Activated T-helper 1 cell treated with anti-CD3 and anti-CD28 coated beads, Interleukin-12 subunit alpha, Interleukin-12 subunit beta, Interleukin-2, Interleukin-4 antibody, amounts not matched to agents 30 ng/mL and 10 ng/mL and 1 ng/mL, durations not matched to agents 14 hours and 24 hours and 36 hours (primary cell): Measurements from ENCODE around the gene CD28. TPM values are rescaled to one million over a fixed set of nuclear protein-coding genes. Genes with fewer than 3 reads are reported as not detected.

ENCODE experiments used
- DNase-seq: peaks from one replicate; pipeline ENCODE4 v3.0.0; 2021; ENCODE audit warnings: low spot score
- H3K27ac Mint-ChIP-seq: one replicate; pipeline ENCODE4 v1.8.0; 2021; ENCODE audit warnings: mild to moderate bottlenecking, mixed read lengths
- H3K27me3 Mint-ChIP-seq: one replicate; pipeline ENCODE4 v1.8.0; 2022; ENCODE audit warnings: mild to moderate bottlenecking, moderate library complexity, mixed read lengths; ENCODE audit not compliant: insufficient read depth
- H3K36me3 Mint-ChIP-seq: one replicate; pipeline ENCODE4 v1.8.0; 2021; ENCODE audit warnings: low read depth, mixed read lengths
- H3K4me1 Mint-ChIP-seq: one replicate; pipeline ENCODE4 v1.8.0; 2021; ENCODE audit warnings: low read depth, mixed read lengths
- H3K4me3 Mint-ChIP-seq: one replicate; pipeline ENCODE4 v1.8.0; 2021; ENCODE audit warnings: mild to moderate bottlenecking, moderate library complexity, mixed read lengths
- H3K9me3 Mint-ChIP-seq: one replicate; pipeline ENCODE4 v1.8.0; 2021; ENCODE audit warnings: mixed read lengths
- intact Hi-C: fragments of 100-400 bp; cut with micrococcal nuclease; formaldehyde crosslinking; loops from one replicate; pipeline ENCODE4 v1.15.1; 2024
- total RNA-seq: library from RNA; stranded (reverse); gene quantifications from 2 replicates; pipeline ENCODE4 v1.2.3, GENCODE V29; 2022

Gene CD28
- 132 and 133 TPM in 2 replicates for total RNA-seq

- peak within 1 kb of the TSS; percentile 85 for H3K4me3 Mint-ChIP-seq
- peak; percentile 88 for DNase-seq
- intact Hi-C loops = loop anchor here (1.0 to 10.0 kb wide), 6 partner anchors 12 to 1072 kb away; partner anchors contain the start of gene FAM117B
- H3K9me3 Mint-ChIP-seq = peaks cover 9% of the 10 kb centered on the region
- H3K4me1 Mint-ChIP-seq = peaks cover 53% of the 10 kb centered on the region
- peak within 1 kb of the TSS; percentile 100 for H3K27ac Mint-ChIP-seq
- no peaks in the 10 kb centered on the region for H3K27me3 Mint-ChIP-seq
- H3K36me3 Mint-ChIP-seq = peaks cover 36% of the 10 kb centered on the region
Observed at GRCh38 chr2:203706403-203706802, at the start of gene CD28. Gene CD28 (plus strand): TSS chr2:203706639. CDS start chr2:203706697, 58 bp downstream.

GRCh38 chr2:203659331-203660049 is 46.9 kb upstream of the CD28 start:
- no peak overlapping the region for H3K4me3 Mint-ChIP-seq
- peaks cover 39% of the 10 kb centered on the region for H3K4me1 Mint-ChIP-seq
- H3K36me3 Mint-ChIP-seq = peaks cover 4% of the 10 kb centered on the region
- H3K9me3 Mint-ChIP-seq = no peaks in the 10 kb centered on the region
- intact Hi-C loops = loop anchor here (5.0 to 10.0 kb wide), 2 partner anchors 43 to 425 kb away; partner anchors contain the start of gene CYP20A1
- H3K27me3 Mint-ChIP-seq = peaks cover 1% of the 10 kb centered on the region
- no peak for DNase-seq
- H3K27ac Mint-ChIP-seq = no peak overlapping the region

GRCh38 chr2:203660465-203660864 is 46.0 kb upstream of the CD28 start:
- Mint-ChIP-seq H3K9me3 (no peaks in the 10 kb centered on the region), H3K27ac (no peak overlapping the region), H3K27me3 (no peaks in the 10 kb centered on the region), H3K4me1 (peaks cover 29% of the 10 kb centered on the region), H3K4me3 (no peak overlapping the region), H3K36me3 (peaks cover 4% of the 10 kb centered on the region)
- intact Hi-C loops = no loop called here
- no peak for DNase-seq

- H3K36me3 Mint-ChIP-seq = peaks cover 4% of the 10 kb centered on the region
- no peaks in the 10 kb centered on the region for H3K27me3 Mint-ChIP-seq
- no peak for DNase-seq
- H3K9me3 Mint-ChIP-seq = no peaks in the 10 kb centered on the region
- intact Hi-C loops = no loop called here
- H3K4me3 Mint-ChIP-seq = no peak overlapping the region
- H3K4me1 Mint-ChIP-seq = peaks cover 21% of the 10 kb centered on the region
- H3K27ac Mint-ChIP-seq = no peak overlapping the region
Observed at GRCh38 chr2:203661279-203661908, 45.0 kb upstream of the CD28 start.

- H3K4me3 Mint-ChIP-seq = no peak overlapping the region
- H3K27me3 Mint-ChIP-seq = no peaks in the 10 kb centered on the region
- peaks cover 4% of the 10 kb centered on the region for H3K36me3 Mint-ChIP-seq
- H3K4me1 Mint-ChIP-seq = peaks cover 14% of the 10 kb centered on the region
- intact Hi-C loops = no loop called here
- no peak for DNase-seq
- H3K9me3 Mint-ChIP-seq = no peaks in the 10 kb centered on the region
- no peak overlapping the region for H3K27ac Mint-ChIP-seq
Observed at GRCh38 chr2:203662487-203662886, 44.0 kb upstream of the CD28 start.

- intact Hi-C loops = no loop called here
- no peak for DNase-seq
- H3K27me3 Mint-ChIP-seq = no peaks in the 10 kb centered on the region
- H3K27ac Mint-ChIP-seq = no peak overlapping the region
- no peak overlapping the region for H3K4me3 Mint-ChIP-seq
- peaks cover 17% of the 10 kb centered on the region for H3K4me1 Mint-ChIP-seq
- H3K9me3 Mint-ChIP-seq = no peaks in the 10 kb centered on the region
- H3K36me3 Mint-ChIP-seq = peaks cover 4% of the 10 kb centered on the region
Observed at GRCh38 chr2:203662951-203663350, 43.5 kb upstream of the CD28 start.

GRCh38 chr2:203664029-203664755 is 42.2 kb upstream of the CD28 start:
- peaks cover 2% of the 10 kb centered on the region for H3K36me3 Mint-ChIP-seq
- H3K9me3 Mint-ChIP-seq = no peaks in the 10 kb centered on the region
- H3K4me3 Mint-ChIP-seq = no peak overlapping the region
- H3K27ac Mint-ChIP-seq = no peak overlapping the region
- intact Hi-C loops = no loop called here
- no peak for DNase-seq
- no peaks in the 10 kb centered on the region for H3K27me3 Mint-ChIP-seq
- H3K4me1 Mint-ChIP-seq = peaks cover 19% of the 10 kb centered on the region

GRCh38 chr2:203667838-203668237 is 38.6 kb upstream of the CD28 start:
- DNase-seq = no peak
- H3K27ac Mint-ChIP-seq = no peak overlapping the region
- no peaks in the 10 kb centered on the region for H3K36me3 Mint-ChIP-seq
- H3K4me3 Mint-ChIP-seq = no peak overlapping the region
- no peaks in the 10 kb centered on the region for H3K9me3 Mint-ChIP-seq
- H3K27me3 Mint-ChIP-seq = no peaks in the 10 kb centered on the region
- intact Hi-C loops = no loop called here
- peaks cover 12% of the 10 kb centered on the region for H3K4me1 Mint-ChIP-seq

GRCh38 chr2:203669820-203670219 is 36.6 kb upstream of the CD28 start:
- peak overlapping the region; percentile 27 for H3K27ac Mint-ChIP-seq
- H3K4me3 Mint-ChIP-seq = no peak overlapping the region
- peaks cover 29% of the 10 kb centered on the region for H3K4me1 Mint-ChIP-seq
- H3K36me3 Mint-ChIP-seq = peaks cover 5% of the 10 kb centered on the region
- no peak for DNase-seq
- H3K9me3 Mint-ChIP-seq = peaks cover 10% of the 10 kb centered on the region
- intact Hi-C loops = loop anchor here (5.0 kb wide), 1 partner anchor 73 kb away; no protein-coding TSS in a partner anchor
- no peaks in the 10 kb centered on the region for H3K27me3 Mint-ChIP-seq

- Mint-ChIP-seq H3K4me3 (no peak overlapping the region), H3K27ac (no peak overlapping the region), H3K9me3 (peaks cover 10% of the 10 kb centered on the region), H3K36me3 (peaks cover 5% of the 10 kb centered on the region), H3K27me3 (no peaks in the 10 kb centered on the region), H3K4me1 (peaks cover 34% of the 10 kb centered on the region)
- intact Hi-C loops = loop anchor here (5.0 kb wide), 1 partner anchor 74 kb away; no protein-coding TSS in a partner anchor
- DNase-seq = no peak
Observed at GRCh38 chr2:203670939-203671338, 35.5 kb upstream of the CD28 start.

- no peak overlapping the region for H3K27ac Mint-ChIP-seq
- DNase-seq = no peak
- H3K27me3 Mint-ChIP-seq = no peaks in the 10 kb centered on the region
- H3K4me3 Mint-ChIP-seq = no peak overlapping the region
- peaks cover 34% of the 10 kb centered on the region for H3K4me1 Mint-ChIP-seq
- intact Hi-C loops = loop anchor here (5.0 kb wide), 1 partner anchor 75 kb away; no protein-coding TSS in a partner anchor
- peaks cover 10% of the 10 kb centered on the region for H3K9me3 Mint-ChIP-seq
- H3K36me3 Mint-ChIP-seq = peaks cover 5% of the 10 kb centered on the region
Observed at GRCh38 chr2:203671876-203672275, 34.6 kb upstream of the CD28 start.

GRCh38 chr2:203672856-203673255 is 33.6 kb upstream of the CD28 start:
- H3K4me3 Mint-ChIP-seq = no peak overlapping the region
- peaks cover 13% of the 10 kb centered on the region for H3K9me3 Mint-ChIP-seq
- no peak overlapping the region for H3K27ac Mint-ChIP-seq
- H3K27me3 Mint-ChIP-seq = no peaks in the 10 kb centered on the region
- H3K4me1 Mint-ChIP-seq = peaks cover 32% of the 10 kb centered on the region
- intact Hi-C loops = loop anchor here (5.0 kb wide), 1 partner anchor 76 kb away; no protein-coding TSS in a partner anchor
- peaks cover 7% of the 10 kb centered on the region for H3K36me3 Mint-ChIP-seq
- DNase-seq = no peak
